GM19467 (cell line): Measurements from ENCODE around the gene WDR44.
"Not testable (repeated sequence)": the region's sequence is repeated elsewhere in the genome, so short reads cannot be mapped to it uniquely, and the experiment has no call there.

ENCODE experiments used
- ATAC-seq: cut with Tn5 transposase; IDR thresholded peaks from one replicate; pipeline ENCODE4 v1.9.1; 2021; ENCODE audit warnings: mild to moderate bottlenecking, moderate library complexity; ENCODE audit not compliant: unreplicated experiment

Gene WDR44

DNA sequence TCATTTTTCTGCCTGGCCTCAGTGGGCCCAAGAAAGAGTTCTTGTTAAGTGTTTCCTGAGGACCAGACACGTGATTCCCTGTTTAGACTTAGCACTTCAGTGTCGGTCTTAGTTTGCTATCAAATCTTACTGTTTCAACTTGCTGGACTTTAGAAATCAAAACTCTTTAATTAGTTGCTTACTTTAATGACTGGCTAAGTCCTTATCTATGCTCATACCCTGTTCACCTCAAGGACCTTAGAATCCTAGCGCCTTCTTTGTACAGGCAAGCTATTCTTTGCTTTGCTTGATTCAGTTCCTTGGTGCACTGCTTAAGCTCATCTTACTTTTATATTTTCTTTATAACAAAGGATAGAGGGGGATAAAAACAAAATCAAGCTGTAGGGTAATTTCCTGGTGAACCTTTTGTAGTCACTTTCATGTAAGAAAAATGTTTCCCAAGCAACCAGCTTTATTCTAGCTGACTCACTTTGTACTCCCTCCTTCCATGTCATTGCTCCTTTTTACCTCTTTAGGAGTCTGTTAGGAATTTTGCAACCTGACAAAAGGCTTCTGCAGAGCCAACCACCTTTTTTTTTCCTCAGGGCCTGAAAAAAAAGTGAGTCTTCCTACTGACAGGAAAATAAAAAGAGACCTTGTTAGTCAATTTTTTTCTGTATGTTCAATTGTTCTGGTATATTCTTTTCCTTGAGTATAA, 14.7 kb downstream of the WDR44 start:
- ATAC-seq = no peak

DNA sequence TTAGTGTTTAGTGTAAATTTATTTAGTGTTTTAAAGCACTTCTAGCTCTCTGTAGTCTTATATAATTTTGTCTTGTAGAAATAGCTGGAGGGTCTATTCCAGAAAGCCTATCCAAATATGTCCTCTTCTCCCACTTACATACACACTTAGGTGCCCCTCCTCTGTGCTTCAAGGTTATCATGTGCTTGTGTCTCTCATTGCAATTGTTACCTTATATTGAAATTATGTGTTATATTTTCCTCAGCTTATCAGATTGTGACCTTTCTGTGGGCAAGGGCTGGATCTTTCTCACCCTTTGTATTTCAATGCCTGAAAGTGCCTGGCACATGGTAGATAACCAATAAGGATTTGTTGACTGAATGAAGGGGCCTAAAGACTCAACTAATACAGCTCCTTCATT, 18.4 kb downstream of the WDR44 start:
- ATAC-seq = no peak

DNA sequence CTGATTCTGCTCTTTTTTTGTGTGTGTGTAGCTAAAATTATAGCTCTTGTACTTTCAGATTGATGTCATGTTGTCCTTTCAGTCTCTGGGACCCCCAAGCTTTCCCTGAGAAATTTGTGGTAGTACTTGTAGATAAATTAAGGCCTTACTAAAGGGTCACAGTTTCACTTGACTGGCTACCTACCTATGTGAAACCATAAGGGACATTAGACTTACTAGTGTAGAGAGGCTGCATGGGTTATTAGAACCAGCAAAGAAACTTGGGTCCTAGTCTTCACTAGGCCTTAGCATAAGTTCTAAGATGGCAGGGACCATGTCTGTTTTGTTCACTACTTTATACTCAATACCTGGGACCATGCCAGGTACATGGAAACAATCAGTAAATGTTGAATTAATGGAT, 21.4 kb downstream of the WDR44 start:
- ATAC-seq = no peak

DNA sequence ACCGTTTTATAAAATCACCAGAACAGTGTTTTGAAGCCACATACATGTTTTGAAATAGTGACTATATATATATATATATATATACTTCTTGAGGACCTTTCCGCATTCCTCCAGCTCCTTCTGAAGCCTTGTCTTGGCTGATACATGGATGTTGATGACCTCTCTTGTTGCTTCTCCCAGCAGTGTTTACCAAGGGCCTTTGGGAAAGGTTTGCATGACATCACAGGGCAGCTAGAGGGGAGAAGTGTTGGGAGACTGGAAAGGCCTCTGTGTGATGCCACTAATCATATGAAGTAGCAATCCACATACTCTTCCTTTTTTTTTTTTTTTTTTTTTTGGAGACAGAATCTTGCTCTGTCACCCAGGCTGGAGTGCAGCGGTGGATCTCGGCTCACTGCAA, 22.5 kb downstream of the WDR44 start:
- no peak for ATAC-seq

DNA sequence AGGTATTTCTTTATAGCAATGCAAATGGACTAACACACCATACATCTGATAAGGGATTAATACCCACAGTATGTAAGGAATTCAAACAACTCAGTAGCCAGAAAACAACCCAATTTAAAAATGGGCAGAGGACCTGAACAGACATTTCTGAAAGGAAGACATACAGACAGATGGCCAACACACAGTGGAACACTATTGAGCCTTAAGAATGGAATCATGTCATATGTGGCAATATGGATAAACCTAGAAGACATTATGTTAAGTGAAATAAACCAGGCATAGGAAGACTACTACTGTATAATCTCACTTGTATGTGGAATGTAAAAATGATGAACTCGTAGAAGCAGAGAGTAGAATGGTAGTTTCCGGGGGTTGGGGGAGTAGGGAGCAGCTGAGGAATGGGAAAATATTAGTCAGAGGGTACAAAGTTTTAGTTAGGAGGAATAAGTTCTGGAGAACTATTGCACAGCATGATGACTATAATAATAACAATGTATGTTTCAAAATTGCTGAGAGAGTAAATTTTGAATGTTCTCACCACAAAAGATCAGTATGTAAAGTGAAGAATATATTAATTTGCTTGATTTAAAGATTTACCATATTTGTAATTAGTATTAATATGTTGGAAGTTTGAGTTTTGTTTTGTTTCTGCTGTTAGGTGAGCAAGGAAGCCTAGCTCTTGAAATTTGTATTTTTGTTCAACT, 25.2 kb downstream of the WDR44 start:
- ATAC-seq = no peak

DNA sequence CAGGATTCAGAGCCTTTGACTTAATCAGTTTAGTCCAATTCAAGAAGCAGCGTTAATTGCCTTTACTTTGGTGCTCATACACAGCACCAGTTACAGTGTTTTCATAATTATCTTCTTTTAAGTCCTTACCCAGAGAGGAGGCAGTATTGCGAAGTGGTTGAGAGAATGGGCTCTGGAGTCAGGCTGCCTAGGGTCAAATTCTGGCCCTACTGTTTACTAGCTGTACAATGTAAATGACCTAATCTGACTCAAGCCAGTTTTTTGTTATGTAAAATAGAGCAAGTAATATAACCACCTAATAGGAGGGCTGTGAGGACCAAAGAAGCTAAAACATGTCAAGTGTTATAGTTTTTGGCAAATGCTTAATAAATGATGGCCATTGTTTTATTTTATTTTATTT, 27.6 kb downstream of the WDR44 start:
- ATAC-seq = no peak

DNA sequence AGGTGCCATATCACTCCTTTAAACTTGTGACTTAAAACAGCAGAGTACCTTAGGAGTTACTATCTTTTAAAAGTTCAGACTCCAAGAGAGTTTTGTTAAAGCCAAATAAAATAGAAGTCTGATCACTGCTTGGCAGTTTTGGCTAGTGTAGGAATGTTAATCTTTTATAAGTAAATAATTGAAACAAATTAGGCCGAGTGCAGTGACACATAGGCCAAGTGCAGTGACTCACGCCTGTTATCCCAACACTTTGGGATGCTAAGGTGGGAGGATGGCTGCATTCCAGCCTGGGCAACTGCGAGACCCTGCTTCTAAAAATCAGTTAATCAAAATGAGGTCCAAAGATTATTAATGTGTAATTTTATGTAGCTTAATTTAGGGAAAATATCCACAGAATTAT, 37.2 kb downstream of the WDR44 start:
- no peak for ATAC-seq

DNA sequence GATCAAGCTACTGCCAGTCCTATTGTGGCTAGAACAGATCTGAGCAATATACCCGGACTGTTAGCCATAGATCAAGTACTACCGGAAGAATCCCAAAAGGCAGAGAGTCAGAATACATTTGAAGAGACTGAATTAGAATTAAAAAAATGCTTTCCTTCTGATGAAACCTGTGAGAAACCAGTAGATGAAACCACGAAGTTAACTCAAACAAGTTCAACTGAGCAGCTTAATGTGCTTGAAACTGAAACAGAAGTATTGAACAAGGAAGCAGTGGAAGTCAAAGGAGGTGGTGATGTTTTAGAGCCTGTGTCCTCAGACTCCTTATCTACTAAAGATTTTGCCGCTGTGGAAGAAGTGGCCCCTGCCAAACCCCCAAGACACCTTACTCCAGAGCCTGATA, 46.8 kb downstream of the WDR44 start:
- no peak for ATAC-seq

DNA sequence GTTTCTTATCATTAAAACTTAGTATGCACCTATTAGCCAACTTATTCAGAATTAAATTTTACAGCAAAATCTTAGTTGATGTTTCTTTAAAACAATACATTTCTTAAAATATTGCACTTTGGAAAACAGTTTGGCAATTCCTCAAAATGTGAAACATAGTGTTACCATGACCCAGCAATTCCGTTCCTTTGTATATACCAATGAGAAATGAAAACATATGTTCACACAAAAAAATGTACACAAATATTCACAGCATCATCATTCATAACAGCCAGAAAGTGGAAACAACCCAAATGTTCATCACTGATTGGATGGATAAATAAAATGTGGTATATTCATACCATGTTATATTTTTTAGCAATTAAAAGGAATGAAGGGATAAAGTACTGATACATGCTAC, 50.2 kb downstream of the WDR44 start:
- no peak for ATAC-seq

DNA sequence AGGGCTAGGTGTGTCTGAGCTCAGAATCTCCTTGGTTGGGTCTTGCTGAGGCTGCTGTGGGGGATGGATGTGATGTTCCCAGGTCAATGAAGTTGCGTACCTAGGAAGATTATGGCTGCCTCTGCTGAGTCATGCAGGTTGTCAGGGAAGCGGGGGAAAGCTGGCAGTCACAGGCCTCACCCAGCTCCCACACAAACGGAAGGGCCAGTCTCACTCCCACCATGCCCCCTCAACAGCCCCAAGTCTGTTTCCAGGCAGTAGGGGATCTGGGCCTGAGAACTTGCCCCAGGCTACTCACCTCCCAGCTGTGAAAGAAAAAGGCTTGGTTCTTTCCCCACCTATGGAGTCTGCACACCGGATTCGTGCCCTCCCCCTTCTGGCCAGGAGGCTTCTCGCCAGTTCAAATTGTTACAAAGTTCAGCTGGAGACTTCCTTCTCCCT, 72.9 kb downstream of the WDR44 start:
- ATAC-seq = no peak

DNA sequence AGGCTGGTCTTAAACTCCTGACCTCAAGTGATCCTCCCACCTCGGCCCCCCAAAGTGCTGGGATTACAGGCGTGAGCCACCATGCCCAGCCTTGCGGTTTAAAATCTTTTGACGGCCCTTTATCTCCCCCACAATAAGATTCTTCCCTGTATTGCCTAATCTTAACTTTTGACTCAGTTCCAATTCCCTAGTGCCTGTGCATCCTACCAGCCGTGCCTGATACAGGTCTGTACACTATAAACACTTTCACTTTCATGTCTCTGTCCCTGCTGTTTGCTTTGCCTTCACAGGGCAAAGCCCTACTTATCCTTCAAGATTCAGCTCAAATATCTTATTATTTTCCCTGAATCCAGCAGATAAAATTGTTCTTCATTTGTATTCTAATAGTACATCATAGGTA, 74.6 kb downstream of the WDR44 start:
- ATAC-seq = peak; percentile 77

DNA sequence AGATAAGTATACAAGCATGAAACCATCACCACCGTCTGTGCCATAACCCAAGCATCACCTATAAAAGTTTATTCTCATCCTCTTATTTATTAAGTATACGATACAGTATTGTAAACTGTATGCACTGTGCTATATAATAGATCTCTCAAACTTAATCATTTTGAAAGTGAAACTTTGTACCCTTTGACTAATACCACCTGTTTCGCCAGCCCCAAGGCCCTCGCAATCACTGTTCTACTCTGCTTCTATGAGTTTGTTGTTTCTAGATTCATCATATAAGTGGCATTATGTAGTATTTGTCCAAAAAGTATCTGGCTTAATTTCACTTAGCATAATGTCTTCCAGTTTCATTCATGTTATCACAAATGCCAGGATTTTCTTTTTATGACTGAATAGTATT, 77.7 kb downstream of the WDR44 start:
- peak; percentile 89 for ATAC-seq

DNA sequence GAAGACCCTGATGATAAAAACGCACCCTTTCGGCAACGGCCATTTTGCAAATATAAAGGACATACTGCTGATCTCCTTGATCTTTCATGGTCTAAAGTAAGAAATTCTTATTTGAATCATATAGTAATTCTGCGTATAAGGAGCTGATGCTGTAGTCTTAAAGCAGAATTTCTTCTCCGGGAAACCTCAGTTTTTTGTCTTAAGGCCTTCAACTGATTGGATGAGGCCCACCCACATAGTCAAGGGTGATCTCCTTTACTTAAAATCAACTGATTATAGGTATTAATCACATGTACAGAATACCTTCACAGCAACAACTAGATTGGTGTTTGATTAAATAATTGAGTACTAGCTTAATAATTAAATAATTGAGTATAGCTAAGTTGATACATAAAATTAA, 86.9 kb downstream of the WDR44 start:
- no peak for ATAC-seq

DNA sequence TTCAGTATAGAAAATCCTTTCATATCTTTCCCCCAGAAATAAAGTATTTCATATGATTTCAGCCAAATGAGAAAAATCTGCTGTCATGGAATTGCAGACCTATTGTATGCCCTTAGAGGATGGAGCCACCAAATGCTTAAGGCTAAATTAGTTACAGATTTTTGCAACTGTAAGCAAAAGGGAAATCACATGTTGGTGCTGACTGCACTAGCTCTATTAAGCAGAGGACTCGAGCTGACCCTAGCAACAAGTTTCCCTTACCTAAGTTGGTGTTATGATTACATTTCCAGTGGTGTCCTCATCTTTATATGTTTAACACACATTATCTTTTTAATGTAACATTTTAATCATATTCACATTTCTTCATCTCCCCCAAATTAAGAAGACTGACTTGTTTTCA, 91.4 kb downstream of the WDR44 start:
- ATAC-seq = no peak

DNA sequence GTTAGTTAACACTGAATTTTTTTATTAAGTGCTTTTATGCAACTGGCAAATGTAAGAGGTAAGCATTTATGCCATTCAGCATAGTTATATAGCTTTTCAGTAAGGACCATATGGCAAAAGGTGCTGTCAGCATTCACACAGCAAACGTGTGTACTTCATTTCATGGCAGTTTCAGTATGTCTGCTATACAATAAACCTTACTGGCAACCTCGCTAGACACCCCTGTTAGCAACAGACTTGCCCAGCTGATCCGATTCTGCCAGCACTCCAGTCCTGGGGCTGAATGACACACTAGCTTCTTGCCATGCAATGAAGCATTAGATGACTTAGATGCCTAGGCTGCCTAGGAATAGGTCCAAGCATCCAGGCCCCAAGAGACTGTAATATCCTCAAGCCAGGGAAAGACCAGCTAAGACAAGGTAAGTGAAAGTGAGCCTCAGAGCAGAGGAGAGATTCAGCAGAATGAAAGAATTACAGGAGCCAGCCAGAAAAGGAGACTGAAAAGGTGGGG, 102.4 kb downstream of the WDR44 start:
- ATAC-seq = no peak

DNA sequence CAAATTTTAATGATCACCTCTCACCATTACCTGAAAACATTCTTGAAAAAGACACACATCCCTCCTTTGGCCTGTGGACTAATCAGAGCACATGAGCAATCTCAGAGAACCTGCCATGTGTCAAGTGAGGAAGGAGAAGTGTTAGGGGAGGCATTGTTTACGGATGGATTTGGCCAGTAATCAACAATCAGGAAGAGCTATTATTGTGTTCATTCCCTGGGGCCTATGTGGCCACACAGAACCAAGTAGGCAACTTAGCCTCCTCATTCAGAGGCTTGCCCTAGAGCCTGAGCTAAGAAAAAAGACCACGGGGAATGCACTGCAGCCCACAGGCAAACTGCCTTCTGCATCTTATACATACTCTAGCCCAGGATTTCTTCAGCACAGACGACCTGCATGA, 109.1 kb downstream of the WDR44 start:
- no peak for ATAC-seq

DNA sequence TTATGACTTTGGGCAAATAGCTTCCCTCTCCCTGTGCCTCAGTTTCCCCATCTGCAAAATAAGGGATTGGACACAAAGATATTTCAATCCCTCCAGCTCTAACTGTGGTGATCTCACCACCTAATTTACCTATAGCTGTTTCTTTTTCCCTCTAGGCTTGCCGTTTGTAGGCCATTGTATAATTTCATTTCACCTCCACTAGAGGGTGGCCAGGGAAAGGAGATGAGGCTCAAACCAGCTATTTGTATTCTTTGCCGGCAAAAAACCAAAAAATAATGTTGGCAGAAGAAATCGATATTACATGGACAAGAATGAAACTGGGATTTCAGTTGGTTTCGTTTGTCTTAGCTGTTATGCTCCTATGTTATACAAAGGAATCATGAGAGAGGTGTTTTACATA, 113.6 kb downstream of the WDR44 start:
- no peak for ATAC-seq

DNA sequence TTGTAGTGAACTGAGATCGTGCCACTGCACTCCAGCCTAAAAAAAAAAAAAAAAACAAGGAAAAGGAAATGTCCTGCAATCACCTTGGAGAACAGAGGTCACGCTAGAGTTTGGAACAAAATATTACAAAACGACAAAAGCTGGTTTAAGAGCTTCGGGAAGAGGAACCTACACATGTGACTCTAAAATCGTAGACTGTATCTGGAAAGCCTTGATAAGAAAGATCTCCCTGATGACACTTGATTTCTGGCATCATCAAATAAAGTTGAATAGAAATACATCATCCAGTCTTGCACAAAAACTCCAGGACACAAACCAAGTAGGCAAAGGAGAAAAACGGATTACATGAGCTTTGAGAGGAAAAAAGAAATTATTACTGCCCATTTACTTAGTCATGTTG, 118.6 kb downstream of the WDR44 start:
- ATAC-seq = no peak

DNA sequence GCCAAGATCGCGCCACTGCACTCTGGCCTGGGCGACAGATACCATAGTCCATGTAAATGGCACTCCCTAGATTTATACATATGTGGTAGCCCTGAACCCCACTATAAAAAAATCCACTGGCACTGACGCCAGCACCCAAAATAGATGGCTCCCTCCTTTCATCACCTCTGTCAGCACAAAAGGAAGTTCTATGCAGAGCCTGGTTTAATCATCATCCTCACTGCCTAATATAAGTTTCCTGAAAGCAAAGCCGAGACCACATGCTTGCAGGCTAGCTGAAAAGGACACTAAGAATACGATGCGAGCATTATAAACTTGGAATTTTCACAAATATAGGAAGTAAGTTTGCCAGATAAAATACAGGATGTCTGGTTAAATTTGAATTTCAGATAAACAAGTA, 122.2 kb downstream of the WDR44 start:
- no peak for ATAC-seq

DNA sequence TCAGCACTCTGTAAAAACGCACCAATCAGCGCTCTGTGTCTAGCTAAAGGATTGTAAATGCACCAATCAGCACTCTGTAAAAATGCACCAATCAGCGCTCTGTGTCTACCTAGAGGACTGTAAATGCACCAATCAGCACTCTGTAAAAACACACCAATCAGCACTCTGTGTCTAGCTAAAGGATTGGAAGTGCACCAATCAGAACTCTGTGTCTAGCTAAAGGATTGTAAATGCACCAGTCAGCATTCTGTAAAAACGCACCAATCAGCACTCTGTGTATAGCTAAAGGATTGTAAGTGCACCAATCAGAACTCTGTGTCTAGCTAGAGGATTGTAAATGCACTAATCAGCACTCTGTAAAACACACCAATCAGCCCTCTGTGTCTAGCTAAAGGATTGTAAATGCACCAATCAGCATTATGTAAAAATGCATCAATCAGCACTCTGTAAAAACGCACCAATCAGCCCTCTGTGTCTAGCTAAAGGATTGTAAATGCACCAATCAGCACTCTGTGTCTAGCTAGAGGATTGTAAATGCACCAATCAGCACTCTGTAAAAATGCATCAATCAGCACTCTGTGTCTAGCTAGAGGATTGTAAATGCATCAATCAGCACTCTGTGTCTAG, 124.9 kb downstream of the WDR44 start:
- not testable (repeated sequence) for ATAC-seq

DNA sequence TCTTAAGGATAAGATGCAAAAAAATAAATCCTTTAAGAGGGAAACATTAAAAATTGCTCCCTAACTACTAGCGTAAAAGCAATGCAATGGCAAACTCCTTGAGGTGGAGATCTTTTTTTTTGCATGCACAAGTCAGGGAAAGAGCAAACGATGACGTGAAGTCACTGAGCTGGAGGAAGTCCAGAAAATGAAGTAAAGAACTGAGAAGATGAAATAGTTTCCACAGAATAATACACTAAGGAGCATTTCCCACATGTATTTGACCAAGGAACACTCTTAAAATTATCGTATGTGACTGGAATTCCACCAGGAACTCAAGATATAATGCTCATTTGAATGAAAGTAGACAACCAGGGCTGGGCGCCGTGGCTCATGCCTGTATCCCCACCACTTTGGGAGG, 128.7 kb downstream of the WDR44 start:
- ATAC-seq = no peak

DNA sequence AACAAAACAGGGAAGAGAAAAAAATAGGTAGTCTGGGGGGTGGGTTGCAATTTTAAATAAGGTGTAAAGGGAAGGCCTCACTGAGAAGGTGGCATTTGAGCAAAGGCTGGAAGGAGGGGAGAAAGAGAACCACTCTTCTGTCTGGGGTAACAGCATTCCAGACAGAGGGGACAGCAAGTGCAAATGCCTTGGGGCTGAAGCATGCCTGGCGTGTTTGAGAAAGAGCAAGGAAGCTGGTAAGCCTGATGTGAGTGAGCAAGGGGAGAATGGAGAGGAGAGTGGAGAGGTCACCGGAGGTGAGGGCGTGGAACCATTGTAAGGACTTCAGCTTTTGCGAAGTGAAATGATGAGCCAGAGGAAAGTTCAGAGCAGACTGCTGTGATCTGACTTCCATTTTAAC, 130.0 kb downstream of the WDR44 start:
- ATAC-seq = no peak
